PFSK-1 (cell line): ENCODE measurements around the gene PILRB.

Experiments used
- POLR2AphosphoS5 ChIP-seq: IDR thresholded peaks from 2 replicates; pipeline ENCODE4 v1.6.1; 2012; ENCODE audit warnings: low read depth, mild to moderate bottlenecking, control low read depth, low read length, moderate library complexity
- REST ChIP-seq, 2 experiments: IDR thresholded peaks; 2 replicates each; pipeline versions ENCODE4 v1.6.1 to v1.8.0; 2011 to 2012; ENCODE audit warnings: low read depth in 2 of 2, low read length in 2 of 2, control low read depth in 1 of 2, inconsistent platforms in 1 of 2, mild to moderate bottlenecking in 1 of 2, moderate library complexity in 1 of 2; ENCODE audit not compliant: insufficient read depth in 1 of 2
- SIN3A ChIP-seq: IDR thresholded peaks from 2 replicates; pipeline ENCODE4 v1.6.1; 2012; ENCODE audit warnings: mild to moderate bottlenecking, low read length, moderate library complexity, borderline replicate concordance; ENCODE audit not compliant: insufficient read depth
- TAF1 ChIP-seq: IDR thresholded peaks from 2 replicates; pipeline ENCODE4 v1.6.1; 2012; ENCODE audit warnings: low read length, control low read depth, borderline replicate concordance; ENCODE audit not compliant: insufficient read depth

DNA sequence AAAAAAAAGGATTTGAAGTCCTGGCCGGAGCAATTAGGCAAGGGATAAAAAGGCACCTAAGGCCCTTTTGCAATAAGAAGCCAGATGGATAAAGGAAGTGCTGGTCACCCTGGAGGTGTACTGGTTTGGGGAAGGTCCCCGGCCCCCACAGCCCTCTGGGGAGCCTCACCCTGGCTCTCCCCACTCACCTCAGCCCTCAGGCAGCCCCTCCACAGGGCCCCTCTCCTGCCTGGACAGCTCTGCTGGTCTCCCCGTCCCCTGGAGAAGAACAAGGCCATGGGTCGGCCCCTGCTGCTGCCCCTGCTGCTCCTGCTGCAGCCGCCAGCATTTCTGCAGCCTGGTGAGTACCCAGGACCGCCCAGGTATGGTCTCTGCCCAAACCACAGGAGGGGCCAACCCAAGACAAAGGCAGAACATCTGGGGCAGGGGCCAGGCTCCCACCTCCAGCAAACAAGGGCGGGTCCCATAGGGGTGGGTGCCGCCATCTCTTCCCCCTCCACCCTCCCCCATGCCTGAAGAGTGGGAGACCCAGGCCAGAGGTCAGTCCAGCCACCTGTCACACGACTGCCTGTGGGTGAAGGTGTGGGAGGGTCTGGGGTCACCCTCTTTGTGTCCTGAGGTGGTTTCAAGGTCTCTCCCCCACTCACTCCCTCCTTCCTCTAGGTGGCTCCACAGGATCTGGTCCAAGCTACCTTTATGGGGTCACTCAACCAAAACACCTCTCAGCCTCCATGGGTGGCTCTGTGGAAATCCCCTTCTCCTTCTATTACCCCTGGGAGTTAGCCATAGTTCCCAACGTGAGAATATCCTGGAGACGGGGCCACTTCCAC lies at the start of gene PILRB:
- TF ChIP-seq POLR2AphosphoS5 (no peak), REST (IDR thresholded peaks at IDR 0.05; ENCODE audit: insufficient read depth in 1 of 2, low read depth in 2 of 2, low read length in 2 of 2) (no peak), SIN3A (no peak), TAF1 (no peak)
